ENCODE data around the gene ZDHHC9. TPM values are rescaled to one million over a fixed set of nuclear protein-coding genes. Genes with fewer than 3 reads are reported as not detected.

Gene ZDHHC9
- total RNA-seq, 2 experiments from 2014 or later: 10.4 to 11.1 TPM

GRCh38 chrX:129769467-129770154 is 74.1 kb downstream of the ZDHHC9 start:
- H3K9me3 Mint-ChIP-seq: no peaks in the 10 kb centered on the region

GRCh38 chrX:129768586-129769466 is 74.9 kb downstream of the ZDHHC9 start:
- Mint-ChIP-seq H3K27me3 (no peaks in the 10 kb centered on the region), H3K4me3 (peak overlapping the region; percentile 62), H3K9me3 (no peaks in the 10 kb centered on the region), H3K36me3 (ENCODE audit: low read depth) (peaks cover 5% of the 10 kb centered on the region), H3K27ac (peak overlapping the region; percentile 79), H3K4me1 (ENCODE audit: low read depth) (peaks cover 59% of the 10 kb centered on the region)
- no peak for DNase-seq
- no peak for ATAC-seq
- ChIA-PET POLR2A (interaction anchor here (0.9 to 7.0 kb wide), 6 partner anchors 8 to 24 kb away, joined by 3 to 56 read pairs (median 8); partner anchors contain the start of gene SASH3), CTCF (interaction anchor here (0.8 to 2.4 kb wide), 3 partner anchors 9 to 42 kb away, joined by 3 to 6 read pairs (median 6); partner anchors contain the start of gene SASH3)
- intact Hi-C loops (cut with micrococcal nuclease): no loop called here
- no peak for TF ChIP-seq CTCF (IDR thresholded peaks at IDR 0.05)

More at GRCh38 chrX:129769467-129770154, 74.1 kb downstream of the ZDHHC9 start:
- no peaks in the 10 kb centered on the region for H3K27me3 Mint-ChIP-seq
- H3K4me1 Mint-ChIP-seq (ENCODE audit: low read depth): peaks cover 66% of the 10 kb centered on the region
- intact Hi-C loops (cut with micrococcal nuclease): no loop called here
- H3K4me3 Mint-ChIP-seq: peak overlapping the region; percentile 62
- H3K36me3 Mint-ChIP-seq (ENCODE audit: low read depth): peaks cover 5% of the 10 kb centered on the region
- peak; percentile 78 for ATAC-seq
- ChIA-PET CTCF (interaction anchor here (0.8 to 2.4 kb wide), 2 partner anchors 10 to 42 kb away, joined by 3 to 6 read pairs; partner anchors contain the start of gene SASH3), POLR2A (interaction anchor here (1.6 to 7.0 kb wide), 4 partner anchors 8 to 16 kb away, joined by 5 to 56 read pairs (median 18); partner anchors contain the start of gene SASH3)
- DNase-seq: peak; percentile 89
- no peak for TF ChIP-seq CTCF (IDR thresholded peaks at IDR 0.05)
- H3K27ac Mint-ChIP-seq: peak overlapping the region; percentile 79

- TF ChIP-seq CTCF (IDR thresholded peaks at IDR 0.05): no peak
These were observed 75.5 kb downstream of the ZDHHC9 start for GRCh38 chrX:129768186-129768585.

GRCh38 chrX:129763666-129764065 is 80.0 kb downstream of the ZDHHC9 start:
- TF ChIP-seq CTCF (IDR thresholded peaks at IDR 0.05): no peak
- intact Hi-C loops (cut with micrococcal nuclease): no loop called here
- ChIA-PET POLR2A (interaction anchor here (0.6 kb wide), 1 partner anchor 20 kb away, joined by 4 read pairs; no protein-coding TSS in a partner anchor), CTCF (interaction anchor here (0.6 to 1.5 kb wide), 2 partner anchors 9 kb away, joined by 3 read pairs; no protein-coding TSS in a partner anchor)
- DNase-seq (no peak), ATAC-seq (no peak)
- no peak overlapping the region for H3K4me3 Mint-ChIP-seq
- no peaks in the 10 kb centered on the region for H3K9me3 Mint-ChIP-seq
- no peaks in the 10 kb centered on the region for H3K36me3 Mint-ChIP-seq (ENCODE audit: low read depth)
- no peak overlapping the region for H3K27ac Mint-ChIP-seq
- no peaks in the 10 kb centered on the region for H3K27me3 Mint-ChIP-seq
- H3K4me1 Mint-ChIP-seq (ENCODE audit: low read depth): peaks cover 47% of the 10 kb centered on the region

More at GRCh38 chrX:129768186-129768585, 75.5 kb downstream of the ZDHHC9 start:
- intact Hi-C loops (cut with micrococcal nuclease): no loop called here
- Mint-ChIP-seq H3K4me3 (no peak overlapping the region), H3K9me3 (no peaks in the 10 kb centered on the region), H3K27me3 (no peaks in the 10 kb centered on the region), H3K36me3 (ENCODE audit: low read depth) (peaks cover 5% of the 10 kb centered on the region), H3K4me1 (ENCODE audit: low read depth) (peaks cover 53% of the 10 kb centered on the region), H3K27ac (peak overlapping the region; percentile 79)
- ChIA-PET POLR2A (interaction anchor here (0.9 to 7.0 kb wide), 6 partner anchors 9 to 24 kb away, joined by 3 to 56 read pairs (median 8); partner anchors contain the start of gene SASH3), CTCF (interaction anchor here (1.4 to 2.4 kb wide), 2 partner anchors 9 to 12 kb away, joined by 6 read pairs; partner anchors contain the start of gene SASH3)
- no peak for ATAC-seq
- no peak for DNase-seq

Data from activated CD8-positive, alpha-beta T cell treated with anti-CD3 and anti-CD28 coated beads for 36 hours (primary cell).